Measurements from ENCODE around the gene CRIM1. TPM values are rescaled to one million over a fixed set of nuclear protein-coding genes. Genes with fewer than 3 reads are reported as not detected.

The CRIM1 gene
- total RNA-seq, 4 donors from 2014 or later, result 140 to 429 (median 201) TPM

- Histone ChIP-seq H3K4me1 (peaks cover 44 to 57% (median 54%) of the 10 kb centered on the region in 4 donors), H3K36me3 (peaks cover 0 to 12% (median 0%) of the 10 kb centered on the region in 4 donors), H3K4me3 (no peak overlapping the region), H3K9me3 (no peaks in the 10 kb centered on the region), H3K27ac (replicated peaks in 1 of 4) (peak overlapping the region in 1 of 4 donors; percentile 5), H3K27me3 (no peaks in the 10 kb centered on the region)
- intact Hi-C loops (cut with DNase I), result loop anchor here (10.0 kb wide), 1 partner anchor 53 kb away; no protein-coding TSS in a partner anchor
- TF ChIP-seq CTCF (IDR thresholded peaks at IDR 0.05) (no peak), EP300 (IDR thresholded peaks at IDR 0.05) (no peak), POLR2A (IDR thresholded peaks at IDR 0.05; ENCODE audit: low read depth) (no peak), POLR2AphosphoS5 (IDR thresholded peaks at IDR 0.05) (no peak)
- no peak for DNase-seq (ENCODE audit: extremely low spot score)
- WGBS, result 93% methylated on average over 2 of the region's 2 CpGs
Measured at GRCh38 chr2:36427790-36428243, 72.2 kb downstream of the CRIM1 start.

- Histone ChIP-seq H3K4me1 (peaks cover 63 to 76% (median 71%) of the 10 kb centered on the region in 4 donors), H3K27me3 (no peaks in the 10 kb centered on the region), H3K4me3 (no peak overlapping the region), H3K9me3 (no peaks in the 10 kb centered on the region), H3K36me3 (peaks cover 0 to 4% (median 0%) of the 10 kb centered on the region in 4 donors), H3K27ac (replicated peaks in 1 of 4) (peak overlapping the region; percentile 48 to 78 (median 72))
- no peak for DNase-seq (ENCODE audit: extremely low spot score)
- no peak for TF ChIP-seq POLR2A (IDR thresholded peaks at IDR 0.05; ENCODE audit: low read depth)
- no peak for TF ChIP-seq EP300 (IDR thresholded peaks at IDR 0.05)
- TF ChIP-seq CTCF (IDR thresholded peaks at IDR 0.05), result no peak
- no peak for TF ChIP-seq POLR2AphosphoS5 (IDR thresholded peaks at IDR 0.05)
- intact Hi-C loops (cut with DNase I), result no loop called here
- WGBS, result 79% methylated on average over 4 of the region's 4 CpGs
Measured at GRCh38 chr2:36430549-36430948, 75.0 kb downstream of the CRIM1 start.

- Histone ChIP-seq H3K27ac (replicated peaks in 1 of 4) (peak overlapping the region; percentile 61 to 78 (median 75)), H3K4me3 (no peak overlapping the region), H3K27me3 (no peaks in the 10 kb centered on the region), H3K4me1 (peaks cover 63 to 72% (median 71%) of the 10 kb centered on the region in 4 donors), H3K9me3 (no peaks in the 10 kb centered on the region), H3K36me3 (no peaks in the 10 kb centered on the region)
- intact Hi-C loops (cut with DNase I), result no loop called here
- no peak for DNase-seq (ENCODE audit: extremely low spot score)
- TF ChIP-seq POLR2AphosphoS5 (IDR thresholded peaks at IDR 0.05) (no peak), POLR2A (IDR thresholded peaks at IDR 0.05; ENCODE audit: low read depth) (no peak), EP300 (IDR thresholded peaks at IDR 0.05) (no peak), CTCF (IDR thresholded peaks at IDR 0.05) (no peak)
- 82% methylated on average over 3 of the region's 3 CpGs for WGBS
Measured at GRCh38 chr2:36432479-36432878, 76.9 kb downstream of the CRIM1 start.

GRCh38 chr2:36433311-36434217 is 78.0 kb downstream of the CRIM1 start:
- Histone ChIP-seq H3K36me3 (no peaks in the 10 kb centered on the region), H3K27ac (replicated peaks in 1 of 4) (peak overlapping the region; percentile 61 to 78 (median 75)), H3K4me3 (peak overlapping the region in 3 of 4 donors; percentile 2 to 9 (median 8)), H3K9me3 (no peaks in the 10 kb centered on the region), H3K27me3 (no peaks in the 10 kb centered on the region), H3K4me1 (peaks cover 56 to 77% (median 73%) of the 10 kb centered on the region in 4 donors)
- no peak for TF ChIP-seq EP300 (IDR thresholded peaks at IDR 0.05)
- no peak for TF ChIP-seq POLR2A (IDR thresholded peaks at IDR 0.05; ENCODE audit: low read depth)
- TF ChIP-seq POLR2AphosphoS5 (IDR thresholded peaks at IDR 0.05), result peak in 1 of 2 donors; percentile 33
- no peak for TF ChIP-seq CTCF (IDR thresholded peaks at IDR 0.05)
- no peak for DNase-seq (ENCODE audit: extremely low spot score)
- intact Hi-C loops (cut with DNase I), result no loop called here
- WGBS, result 30% methylated on average over 11 of the region's 11 CpGs
